GM21447 (cell line): ENCODE measurements around the gene SYCN.

ENCODE experiments used
- ATAC-seq: cut with Tn5 transposase; IDR thresholded peaks from one replicate; pipeline ENCODE4 v1.9.1; 2021; ENCODE audit not compliant: unreplicated experiment

SYCN gene

GRCh38 chr19:39171479-39172465 lies 32.3 kb downstream of the SYCN start:
- no peak for ATAC-seq

- no peak for ATAC-seq
These were observed 33.5 kb downstream of the SYCN start for GRCh38 chr19:39170386-39171231.

GRCh38 chr19:39169143-39169810 lies 34.8 kb downstream of the SYCN start:
- no peak for ATAC-seq

- no peak for ATAC-seq
These were observed 35.6 kb downstream of the SYCN start for GRCh38 chr19:39168258-39169142.

- ATAC-seq = no peak
These were observed 36.4 kb downstream of the SYCN start for GRCh38 chr19:39167461-39168257.

GRCh38 chr19:39166571-39167391 lies 37.3 kb downstream of the SYCN start:
- no peak for ATAC-seq

GRCh38 chr19:39165857-39166256 lies 38.2 kb downstream of the SYCN start:
- ATAC-seq = no peak

GRCh38 chr19:39164289-39164688 lies 39.8 kb downstream of the SYCN start:
- no peak for ATAC-seq

- no peak for ATAC-seq
These were observed 40.4 kb downstream of the SYCN start for GRCh38 chr19:39163621-39164020.

- no peak for ATAC-seq
These were observed 41.5 kb downstream of the SYCN start for GRCh38 chr19:39162441-39163043.

- ATAC-seq = no peak
These were observed 43.0 kb downstream of the SYCN start for GRCh38 chr19:39160889-39161672.

GRCh38 chr19:39160523-39160861 lies 43.6 kb downstream of the SYCN start:
- ATAC-seq = no peak

GRCh38 chr19:39158646-39159260 lies 45.3 kb downstream of the SYCN start:
- no peak for ATAC-seq

GRCh38 chr19:39157997-39158389 lies 46.1 kb downstream of the SYCN start:
- no peak for ATAC-seq

GRCh38 chr19:39157275-39157996 lies 46.6 kb downstream of the SYCN start:
- ATAC-seq = no peak
